Measurements from ENCODE around the gene CNTN4.

The CNTN4 gene

DNA sequence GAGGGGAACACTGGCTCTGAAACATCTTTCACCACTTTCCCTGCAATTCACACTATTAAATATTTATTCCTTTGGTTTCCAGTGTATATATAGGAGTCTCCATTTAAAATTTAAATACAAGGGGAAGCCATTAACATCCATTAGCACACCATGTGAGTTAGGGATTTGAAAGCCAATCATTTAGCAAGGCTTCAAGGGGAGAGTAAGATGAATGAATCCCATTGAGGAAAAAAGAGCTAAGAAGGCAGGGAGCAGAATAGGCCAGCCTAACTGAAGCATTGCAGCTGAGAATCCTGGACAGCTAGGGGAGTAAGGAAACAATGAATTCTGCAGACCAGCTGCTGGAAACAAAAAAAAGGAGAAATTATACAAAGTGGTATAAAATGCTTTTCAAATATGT lies 585.4 kb downstream of the CNTN4 start:
- DNase-seq (ENCODE audit: low spot score): no peak
- in situ Hi-C loops (cut with MboI; ENCODE audit: low sequenced_read_pairs, unreplicated experiment): no loop called here

DNA sequence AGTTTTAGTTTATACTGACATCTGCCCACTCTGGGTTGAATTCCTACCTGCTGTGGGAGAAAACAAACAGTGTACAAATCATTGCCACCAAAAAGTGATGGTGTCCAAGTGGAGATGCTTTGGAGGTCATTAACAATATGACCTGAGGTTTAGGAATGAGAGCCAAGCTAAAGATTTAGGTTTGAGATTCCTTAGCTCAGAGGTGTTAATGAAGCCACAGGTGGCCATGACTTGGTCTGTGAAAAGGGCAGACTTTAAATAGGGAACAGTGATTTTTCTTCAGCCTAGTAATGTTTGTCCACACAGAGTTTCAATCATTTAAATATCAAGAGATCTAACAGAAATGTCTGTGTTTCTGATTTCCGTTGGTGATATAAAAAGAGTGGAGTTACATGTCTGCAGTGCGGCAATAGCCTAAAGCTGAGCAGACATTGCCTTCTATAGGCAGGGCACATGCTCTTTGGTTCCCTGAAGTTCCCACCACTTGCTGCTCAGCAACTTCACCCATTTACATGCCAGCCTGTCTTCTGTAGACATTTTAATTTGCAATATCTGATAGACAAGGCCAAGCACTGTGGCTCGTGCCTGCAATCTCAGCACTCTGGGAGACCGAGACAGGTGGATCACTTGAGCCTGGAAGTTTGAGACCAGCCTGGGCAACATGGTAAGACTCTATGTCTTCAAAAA lies 588.3 kb downstream of the CNTN4 start:
- in situ Hi-C loops (cut with MboI; ENCODE audit: low sequenced_read_pairs, unreplicated experiment): no loop called here
- TF ChIP-seq, protein P1, sequence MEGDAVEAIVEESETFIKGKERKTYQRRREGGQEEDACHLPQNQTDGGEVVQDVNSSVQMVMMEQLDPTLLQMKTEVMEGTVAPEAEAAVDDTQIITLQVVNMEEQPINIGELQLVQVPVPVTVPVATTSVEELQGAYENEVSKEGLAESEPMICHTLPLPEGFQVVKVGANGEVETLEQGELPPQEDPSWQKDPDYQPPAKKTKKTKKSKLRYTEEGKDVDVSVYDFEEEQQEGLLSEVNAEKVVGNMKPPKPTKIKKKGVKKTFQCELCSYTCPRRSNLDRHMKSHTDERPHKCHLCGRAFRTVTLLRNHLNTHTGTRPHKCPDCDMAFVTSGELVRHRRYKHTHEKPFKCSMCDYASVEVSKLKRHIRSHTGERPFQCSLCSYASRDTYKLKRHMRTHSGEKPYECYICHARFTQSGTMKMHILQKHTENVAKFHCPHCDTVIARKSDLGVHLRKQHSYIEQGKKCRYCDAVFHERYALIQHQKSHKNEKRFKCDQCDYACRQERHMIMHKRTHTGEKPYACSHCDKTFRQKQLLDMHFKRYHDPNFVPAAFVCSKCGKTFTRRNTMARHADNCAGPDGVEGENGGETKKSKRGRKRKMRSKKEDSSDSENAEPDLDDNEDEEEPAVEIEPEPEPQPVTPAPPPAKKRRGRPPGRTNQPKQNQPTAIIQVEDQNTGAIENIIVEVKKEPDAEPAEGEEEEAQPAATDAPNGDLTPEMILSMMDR (IDR thresholded peaks at IDR 0.05; ENCODE audit: borderline replicate concordance, control extremely low read depth, extremely low read depth, insufficient read depth, missing control alignments): no peak
- DNase-seq (ENCODE audit: low spot score): no peak

More for the DNA sequence above, 585.4 kb downstream of the CNTN4 start:
- TF ChIP-seq, protein P1 (IDR thresholded peaks at IDR 0.05; ENCODE audit: borderline replicate concordance, control extremely low read depth, extremely low read depth, insufficient read depth, missing control alignments): no peak

DNA sequence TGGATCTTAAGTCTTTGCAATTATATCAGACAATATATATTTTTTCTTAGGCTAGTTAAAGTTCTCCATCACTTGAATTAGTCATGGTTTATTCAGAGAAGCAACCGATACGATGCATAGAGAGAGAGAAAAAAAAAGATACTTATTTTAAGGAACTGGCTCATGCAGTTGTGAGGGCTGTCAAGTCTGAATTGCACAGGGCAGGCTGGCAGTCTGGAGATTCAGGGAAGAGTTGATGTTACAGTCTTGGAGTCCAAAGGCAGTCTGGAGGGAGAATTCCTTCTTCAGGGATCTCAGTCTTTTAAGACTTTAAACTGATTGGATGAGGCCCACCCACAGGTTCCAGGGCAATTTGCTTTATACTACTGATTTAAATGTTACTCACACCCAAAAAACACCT lies 598.9 kb downstream of the CNTN4 start:
- in situ Hi-C loops (cut with MboI; ENCODE audit: low sequenced_read_pairs, unreplicated experiment): no loop called here
- no peak for DNase-seq (ENCODE audit: low spot score)
- TF ChIP-seq, protein P1 (IDR thresholded peaks at IDR 0.05; ENCODE audit: borderline replicate concordance, control extremely low read depth, extremely low read depth, insufficient read depth, missing control alignments): no peak

DNA sequence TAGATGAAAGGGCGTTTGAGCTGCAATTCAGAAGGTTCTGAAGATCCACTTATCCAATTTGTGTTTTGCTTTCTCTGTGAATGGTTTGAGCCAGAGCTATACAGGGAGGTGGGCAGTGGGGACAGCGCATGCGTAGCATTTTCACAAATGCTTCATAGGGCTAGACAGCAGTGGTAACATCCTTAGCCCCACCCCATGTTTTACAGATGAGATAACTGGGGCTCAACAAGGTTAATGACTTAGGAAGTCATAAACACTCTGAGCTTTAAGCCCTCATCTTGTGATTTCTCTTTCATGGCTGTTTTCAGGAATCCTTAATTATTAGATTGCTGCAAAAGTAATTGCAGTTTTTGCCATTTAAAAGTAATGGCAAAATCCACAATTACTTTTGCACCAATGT lies 602.8 kb downstream of the CNTN4 start:
- in situ Hi-C loops (cut with MboI; ENCODE audit: low sequenced_read_pairs, unreplicated experiment): no loop called here
- no peak for DNase-seq (ENCODE audit: low spot score)
- TF ChIP-seq, protein P1 (IDR thresholded peaks at IDR 0.05; ENCODE audit: borderline replicate concordance, control extremely low read depth, extremely low read depth, insufficient read depth, missing control alignments): no peak

DNA sequence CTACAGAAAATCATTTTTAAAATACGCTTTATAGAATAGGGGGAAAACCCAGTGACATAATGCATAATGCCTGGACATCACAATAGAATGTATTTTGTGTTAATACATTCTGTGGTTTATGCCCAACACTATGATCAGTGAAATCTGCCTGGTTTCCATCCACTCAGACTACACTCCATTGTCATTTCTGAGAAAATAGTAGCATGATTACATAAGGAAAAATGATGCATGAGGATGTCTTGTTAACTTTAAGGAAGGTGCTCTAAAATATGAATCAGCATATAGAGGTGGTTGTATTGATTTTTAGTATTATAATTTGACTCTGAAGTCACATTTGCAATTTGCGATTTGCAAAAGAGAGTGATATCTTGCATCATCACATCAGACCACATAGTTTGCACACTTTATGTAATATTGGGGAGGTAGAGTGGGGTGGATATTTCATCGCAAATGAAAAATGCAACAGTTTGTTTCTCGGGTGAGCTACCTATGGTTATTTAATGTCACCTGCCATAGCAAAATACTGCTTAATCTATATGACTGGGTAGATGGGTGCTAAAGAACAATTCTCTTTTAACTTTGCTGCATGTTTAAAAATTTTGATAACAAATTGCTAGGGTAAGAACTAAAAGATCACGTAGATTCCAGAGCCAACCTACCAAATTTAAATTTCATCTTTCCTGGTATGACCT lies 607.6 kb downstream of the CNTN4 start:
- no peak for DNase-seq (ENCODE audit: low spot score)
- in situ Hi-C loops (cut with MboI; ENCODE audit: low sequenced_read_pairs, unreplicated experiment): no loop called here
- TF ChIP-seq, protein P1 (IDR thresholded peaks at IDR 0.05; ENCODE audit: borderline replicate concordance, control extremely low read depth, extremely low read depth, insufficient read depth, missing control alignments): no peak

DNA sequence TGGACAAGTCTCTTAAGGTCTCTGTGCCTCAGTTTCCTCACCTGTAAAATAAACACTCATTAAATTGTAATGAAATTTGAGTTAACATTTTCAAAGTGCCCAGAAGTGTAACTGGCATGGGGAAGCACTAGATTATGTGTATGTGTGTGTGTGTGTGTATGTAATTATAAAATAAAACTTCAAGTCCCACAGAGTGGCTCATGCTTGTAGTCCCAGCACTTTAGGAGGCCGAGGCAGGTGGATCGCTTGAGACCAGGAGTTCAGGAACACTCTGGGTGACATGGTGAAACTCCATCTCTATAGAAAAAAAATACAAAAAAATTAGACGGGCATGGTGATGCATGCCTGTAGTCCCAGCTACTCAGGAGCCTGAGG lies 608.2 kb downstream of the CNTN4 start:
- TF ChIP-seq, protein P1 (IDR thresholded peaks at IDR 0.05; ENCODE audit: borderline replicate concordance, control extremely low read depth, extremely low read depth, insufficient read depth, missing control alignments): no peak

More for the DNA sequence above, 608.2 kb downstream of the CNTN4 start:
- in situ Hi-C loops (cut with MboI; ENCODE audit: low sequenced_read_pairs, unreplicated experiment): no loop called here
- no peak for DNase-seq (ENCODE audit: low spot score)
